Measurements from ENCODE around the gene TUBA4B.
"Not testable (repeated sequence)": the region's sequence is repeated elsewhere in the genome, so short reads cannot be mapped to it uniquely, and the experiment has no call there.

Gene TUBA4B

GRCh38 chr2:219252084-219252483, 959 bp upstream of the TUBA4B start:
- no peak for TF ChIP-seq CTCF (IDR thresholded peaks at IDR 0.05; ENCODE audit: poor library complexity, severe bottlenecking)
- H3K36me3 ChIP-seq (ENCODE audit: low read depth): peaks cover 39% of the 10 kb centered on the region
- H3K9me3 ChIP-seq (ENCODE audit: severe bottlenecking): no peaks in the 10 kb centered on the region
- DNase-seq (ENCODE audit: low spot score): peak; percentile 69
- no peaks in the 10 kb centered on the region for H3K27me3 ChIP-seq (ENCODE audit: insufficient read depth, poor library complexity, severe bottlenecking)
- peaks cover 43% of the 10 kb centered on the region for H3K4me1 ChIP-seq (ENCODE audit: insufficient read depth, poor library complexity, severe bottlenecking)
- ATAC-seq (ENCODE audit: low read depth): peak; percentile 12; the same call in 2 of the 3 replicates
- H3K27ac ChIP-seq (ENCODE audit: poor library complexity, severe bottlenecking): peak overlapping the region; percentile 97
- H3K4me3 ChIP-seq (ENCODE audit: severe bottlenecking): peak overlapping the region; percentile 67

GRCh38 chr2:219252570-219252899, 508 bp upstream of the TUBA4B start:
- H3K9me3 ChIP-seq (ENCODE audit: severe bottlenecking): no peaks in the 10 kb centered on the region
- H3K4me1 ChIP-seq (ENCODE audit: insufficient read depth, poor library complexity, severe bottlenecking): peaks cover 43% of the 10 kb centered on the region
- no peaks in the 10 kb centered on the region for H3K27me3 ChIP-seq (ENCODE audit: insufficient read depth, poor library complexity, severe bottlenecking)
- H3K4me3 ChIP-seq (ENCODE audit: severe bottlenecking): peak overlapping the region; percentile 67
- ATAC-seq (ENCODE audit: low read depth) (no peak), DNase-seq (ENCODE audit: low spot score) (no peak)
- H3K36me3 ChIP-seq (ENCODE audit: low read depth): peaks cover 35% of the 10 kb centered on the region
- TF ChIP-seq CTCF (IDR thresholded peaks at IDR 0.05; ENCODE audit: poor library complexity, severe bottlenecking): no peak
- peak overlapping the region; percentile 97 for H3K27ac ChIP-seq (ENCODE audit: poor library complexity, severe bottlenecking)

- ATAC-seq (ENCODE audit: low read depth) (peak; percentile 50), DNase-seq (ENCODE audit: low spot score) (peak; percentile 83)
- Histone ChIP-seq H3K27me3 (ENCODE audit: insufficient read depth, poor library complexity, severe bottlenecking) (no peaks in the 10 kb centered on the region), H3K4me1 (ENCODE audit: insufficient read depth, poor library complexity, severe bottlenecking) (peaks cover 32% of the 10 kb centered on the region), H3K36me3 (ENCODE audit: low read depth) (peaks cover 25% of the 10 kb centered on the region), H3K27ac (ENCODE audit: poor library complexity, severe bottlenecking) (peak within 1 kb of the TSS; percentile 97), H3K4me3 (ENCODE audit: severe bottlenecking) (peak within 1 kb of the TSS; percentile 67), H3K9me3 (ENCODE audit: severe bottlenecking) (no peaks in the 10 kb centered on the region)
- TF ChIP-seq CTCF (IDR thresholded peaks at IDR 0.05; ENCODE audit: poor library complexity, severe bottlenecking): no peak
Observed at GRCh38 chr2:219253753-219254589, 928 bp downstream of the TUBA4B start, which contains the start of gene TUBA4A. Gene TUBA4A, minus strand, starts transcription at chr2:219253918. Its CDS starts 60 bp downstream, at chr2:219253858.

- Histone ChIP-seq H3K4me1 (ENCODE audit: insufficient read depth, poor library complexity, severe bottlenecking) (peaks cover 27% of the 10 kb centered on the region), H3K27me3 (ENCODE audit: insufficient read depth, poor library complexity, severe bottlenecking) (no peaks in the 10 kb centered on the region), H3K4me3 (ENCODE audit: severe bottlenecking) (peak overlapping the region; percentile 67), H3K36me3 (ENCODE audit: low read depth) (peaks cover 25% of the 10 kb centered on the region), H3K9me3 (ENCODE audit: severe bottlenecking) (no peaks in the 10 kb centered on the region), H3K27ac (ENCODE audit: poor library complexity, severe bottlenecking) (no peak overlapping the region)
- TF ChIP-seq CTCF (IDR thresholded peaks at IDR 0.05; ENCODE audit: poor library complexity, severe bottlenecking): no peak
- DNase-seq (ENCODE audit: low spot score) (no peak), ATAC-seq (ENCODE audit: low read depth) (no peak)
Observed at GRCh38 chr2:219254590-219255201, 1.7 kb downstream of the TUBA4B start.

GRCh38 chr2:219258942-219259341, 5.9 kb downstream of the TUBA4B start:
- not testable (repeated sequence) for H3K4me3 ChIP-seq (ENCODE audit: severe bottlenecking); H3K27me3 ChIP-seq (ENCODE audit: insufficient read depth, poor library complexity, severe bottlenecking); H3K27ac ChIP-seq (ENCODE audit: poor library complexity, severe bottlenecking); H3K36me3 ChIP-seq (ENCODE audit: low read depth); ATAC-seq (ENCODE audit: low read depth); H3K9me3 ChIP-seq (ENCODE audit: severe bottlenecking); H3K4me1 ChIP-seq (ENCODE audit: insufficient read depth, poor library complexity, severe bottlenecking); DNase-seq (ENCODE audit: low spot score)

All from RWPE2 (cell line).